Kidney epithelial cell (primary cell): ENCODE data around the gene MOV10L1. TPM values are rescaled to one million over a fixed set of nuclear protein-coding genes. Genes with fewer than 3 reads are reported as not detected.

Experiments used
- DNase-seq: peaks from one replicate; pipeline ENCODE4 v3.0.0-alpha.2; 2010; ENCODE audit warnings: low read depth
- H3K27me3 ChIP-seq: 2 replicates; pipeline ENCODE4 v1.6.0; 2011; ENCODE audit warnings: low read length; ENCODE audit not compliant: control insufficient read depth, insufficient read depth
- H3K36me3 ChIP-seq: 2 replicates; pipeline ENCODE4 v1.5.1; 2011; ENCODE audit warnings: low read length; ENCODE audit not compliant: control insufficient read depth, insufficient read depth
- H3K4me3 ChIP-seq: 2 replicates; pipeline ENCODE4 v1.5.1; 2011; ENCODE audit warnings: low read depth, mild to moderate bottlenecking, control low read depth, low read length
- CTCF ChIP-seq: IDR thresholded peaks from 2 replicates; pipeline ENCODE4 v1.5.1; 2011; ENCODE audit warnings: mild to moderate bottlenecking, moderate library complexity, low read length, control low read depth, inconsistent platforms; ENCODE audit not compliant: insufficient read depth, poor library complexity, severe bottlenecking
- total RNA-seq: library from RNA; depleted of rRNA; stranded (reverse); fragments of >200 nt; gene quantifications from 2 replicates; pipeline ENCODE4 v1.2.3, GENCODE V29; 2015

Gene MOV10L1
- total RNA-seq, 1 donor from 2014 or later = 1.7 TPM

GRCh38 chr22:50205781-50206569 is 116.2 kb downstream of the MOV10L1 start:
- DNase-seq = no peak
- peaks cover 6% of the 10 kb centered on the region for H3K36me3 ChIP-seq
- TF ChIP-seq CTCF = no peak
- no peaks in the 10 kb centered on the region for H3K27me3 ChIP-seq
- H3K4me3 ChIP-seq = no peak overlapping the region

GRCh38 chr22:50206599-50206998 is 116.8 kb downstream of the MOV10L1 start:
- peak; percentile 52 for TF ChIP-seq CTCF
- peaks cover 6% of the 10 kb centered on the region for H3K36me3 ChIP-seq
- H3K4me3 ChIP-seq = no peak overlapping the region
- no peaks in the 10 kb centered on the region for H3K27me3 ChIP-seq
- no peak for DNase-seq

- TF ChIP-seq CTCF = no peak
- no peaks in the 10 kb centered on the region for H3K27me3 ChIP-seq
- H3K4me3 ChIP-seq = no peak overlapping the region
- H3K36me3 ChIP-seq = peaks cover 6% of the 10 kb centered on the region
- no peak for DNase-seq
Observed at GRCh38 chr22:50207383-50208140, 117.8 kb downstream of the MOV10L1 start.

- DNase-seq = no peak
- Histone ChIP-seq H3K4me3 (no peak overlapping the region), H3K36me3 (peaks cover 9% of the 10 kb centered on the region), H3K27me3 (no peaks in the 10 kb centered on the region)
- no peak for TF ChIP-seq CTCF
Observed at GRCh38 chr22:50208430-50208938, 118.7 kb downstream of the MOV10L1 start.

GRCh38 chr22:50208939-50209892 is 119.4 kb downstream of the MOV10L1 start:
- Histone ChIP-seq H3K4me3 (no peak overlapping the region), H3K27me3 (no peaks in the 10 kb centered on the region), H3K36me3 (peaks cover 9% of the 10 kb centered on the region)
- DNase-seq = no peak
- no peak for TF ChIP-seq CTCF
